Stomach (tissue), 9 donors: ENCODE data around the gene KAT2A. TPM values are rescaled to one million over a fixed set of nuclear protein-coding genes. Genes with fewer than 3 reads are reported as not detected.

Source experiments
- DNase-seq, 2 donors: peaks; one replicate each; pipeline versions ENCODE4 v3.0.0 to v3.0.0-alpha.2; 2013 to 2019
- H3K27ac ChIP-seq, 5 donors: fragments of 200-600 bp in 4 of 5; sonication (generic) in 4 of 5; one replicate each; pipeline ENCODE4 v1.5.1; 2013 to 2019; ENCODE audit warnings: mild to moderate bottlenecking in 1 of 5, moderate library complexity in 1 of 5
- H3K27me3 ChIP-seq, 3 donors: fragments of 200-600 bp; sonication (generic); one replicate each; pipeline ENCODE4 v1.5.1; 2017 to 2019; ENCODE audit warnings: mixed run types in 1 of 3
- H3K36me3 ChIP-seq, 4 donors: fragments of 200-600 bp; sonication (generic); 1 replicate in 3 of 4; 2 replicates in 1 of 4; pipeline ENCODE4 v1.5.1; 2016 to 2019
- H3K4me1 ChIP-seq, 4 donors: fragments of 200-600 bp; sonication (generic); one replicate each; pipeline ENCODE4 v1.5.1; 2016 to 2019
- H3K4me3 ChIP-seq, 4 donors: fragments of 200-600 bp; sonication (generic) in 3 of 4; one replicate each; pipeline ENCODE4 v1.5.1; 2016 to 2019; ENCODE audit warnings: mild to moderate bottlenecking in 1 of 4
- H3K9me3 ChIP-seq, 4 donors: fragments of 200-600 bp; sonication (generic); one replicate each; pipeline ENCODE4 v1.5.1; 2016 to 2019
- CTCF ChIP-seq, 7 experiments: fragments of 450-650 bp in 4 of 7; fragments of 200-600 bp in 3 of 7; sonication (generic) in 3 of 7; IDR thresholded peaks; one replicate each; pipeline ENCODE4 v1.5.1; 2016 to 2019; ENCODE audit warnings: antibody characterized with exemption in 7 of 7, control low read depth in 2 of 7, mild to moderate bottlenecking in 1 of 7
- EP300 ChIP-seq: sonication (generic); formaldehyde crosslinking; IDR thresholded peaks from one replicate; pipeline ENCODE4 v1.6.1; 2017; ENCODE audit warnings: antibody characterized with exemption
- POLR2A ChIP-seq, 4 donors: fragments of 450-650 bp; IDR thresholded peaks; one replicate each; pipeline ENCODE4 v1.6.1; 2016; ENCODE audit warnings: antibody characterized with exemption in 4 of 4, control low read depth in 2 of 4, mild to moderate bottlenecking in 1 of 4, moderate library complexity in 1 of 4
- POLR2AphosphoS5 ChIP-seq, 3 donors: sonication (generic); formaldehyde crosslinking; IDR thresholded peaks; one replicate each; pipeline ENCODE4 v1.6.1; 2016; ENCODE audit warnings: antibody characterized with exemption in 3 of 3
- WGBS, 5 donors: extraction: QIAGEN DNeasy Blood & Tissue Kit in 3 of 5; methylation state at CpG; one replicate each; pipeline versions ENCODE4 v1.1.5 to v1.1.7; 2013 to 2018; 5-methylcytosine and 5-hydroxymethylcytosine counted together
- intact Hi-C: fragments of 100-400 bp; cut with DNase I; formaldehyde crosslinking; loops from one replicate; pipeline ENCODE4 v1.15.1; 2023; ENCODE audit warnings: low total_unique reads
- polyA plus RNA-seq, 3 donors: library from polyadenylated mRNA; stranded (reverse); fragments of 200-250 nt; gene quantifications; one replicate each; pipeline ENCODE4 v1.2.3, GENCODE V29; 2013
- total RNA-seq, 5 donors: library from RNA; depleted of rRNA; stranded (reverse); fragments of >200 nt; gene quantifications; one replicate each; pipeline versions ENCODE4 v1.1.0 to v1.2.3, GENCODE V29; 2014 to 2016
- donor health status: healthy with polysubstance abuse.
- donor health status: Bipolar disorder and iron deficiency.
- donor health status: healthy.

Gene KAT2A
- total and polyA plus RNA-seq, 8 donors: 10.1 to 114 (median 57.3) TPM

- H3K4me1 ChIP-seq: peaks cover under 1 to 5% (median 4%) of the 10 kb centered on the region in 4 donors
- no peak overlapping the region for H3K27ac ChIP-seq
- TF ChIP-seq EP300 (no peak), CTCF (IDR thresholded peaks at IDR 0.05) (no peak), POLR2AphosphoS5 (IDR thresholded peaks at IDR 0.05) (no peak), POLR2A (IDR thresholded peaks at IDR 0.05) (no peak)
- H3K36me3 ChIP-seq: no peaks in the 10 kb centered on the region
- no peak overlapping the region for H3K4me3 ChIP-seq
- no peak for DNase-seq
- WGBS, 5 donors: 86 to 96% (median 91%) methylated on average over 7 of the region's 7 CpGs
- no peaks in the 10 kb centered on the region for H3K9me3 ChIP-seq
- intact Hi-C loops: no loop called here
- no peaks in the 10 kb centered on the region for H3K27me3 ChIP-seq
These were observed 39.4 kb upstream of the KAT2A start for GRCh38 chr17:42160531-42160910.

- intact Hi-C loops: no loop called here
- no peak for DNase-seq
- H3K27ac ChIP-seq: no peak overlapping the region
- peaks cover 4 to 8% (median 7%) of the 10 kb centered on the region in 4 donors for H3K4me1 ChIP-seq
- no peak for TF ChIP-seq EP300
- no peak for TF ChIP-seq CTCF (IDR thresholded peaks at IDR 0.05)
- no peak for TF ChIP-seq POLR2AphosphoS5 (IDR thresholded peaks at IDR 0.05)
- no peak for TF ChIP-seq POLR2A (IDR thresholded peaks at IDR 0.05)
- no peak overlapping the region for H3K4me3 ChIP-seq
- WGBS, 5 donors: 72 to 80% (median 75%) methylated on average over 13 to 14 of the region's 14 CpGs
- H3K36me3 ChIP-seq: no peaks in the 10 kb centered on the region
- no peaks in the 10 kb centered on the region for H3K27me3 ChIP-seq
- H3K9me3 ChIP-seq: no peaks in the 10 kb centered on the region
These were observed 38.8 kb upstream of the KAT2A start for GRCh38 chr17:42159796-42160530.

- peak overlapping the region; percentile 95 to 99 (median 98) for H3K4me3 ChIP-seq
- no peaks in the 10 kb centered on the region for H3K27me3 ChIP-seq
- peak overlapping the region in 4 of 5 donors; percentile 67 to 94 (median 86) for H3K27ac ChIP-seq
- no peaks in the 10 kb centered on the region for H3K9me3 ChIP-seq
- DNase-seq: no peak
- WGBS, 5 donors: 38 to 48% (median 45%) methylated on average over 17 of the region's 17 CpGs
- peaks cover 2 to 19% (median 13%) of the 10 kb centered on the region in 4 donors for H3K36me3 ChIP-seq
- H3K4me1 ChIP-seq: peaks cover 28 to 46% (median 40%) of the 10 kb centered on the region in 4 donors
- TF ChIP-seq CTCF (IDR thresholded peaks at IDR 0.05): no peak
- intact Hi-C loops: no loop called here
These were observed 34.5 kb upstream of the KAT2A start for GRCh38 chr17:42155614-42156045.

- DNase-seq: peak in 1 of 2 donors; percentile 28
- H3K4me3 ChIP-seq: peak overlapping the region; percentile 95 to 99 (median 98)
- H3K27ac ChIP-seq: peak overlapping the region; percentile 75 to 94 (median 87)
- H3K36me3 ChIP-seq: peaks cover 3 to 32% (median 22%) of the 10 kb centered on the region in 4 donors
- TF ChIP-seq EP300 (no peak), POLR2AphosphoS5 (IDR thresholded peaks at IDR 0.05) (no peak), CTCF (IDR thresholded peaks at IDR 0.05) (no peak), POLR2A (IDR thresholded peaks at IDR 0.05) (no peak)
- H3K4me1 ChIP-seq: peaks cover 28 to 60% (median 50%) of the 10 kb centered on the region in 4 donors
- H3K27me3 ChIP-seq: no peaks in the 10 kb centered on the region
- WGBS, 5 donors: 3 to 5% (median 4%) methylated on average over 15 of the region's 15 CpGs
- intact Hi-C loops: no loop called here
- no peaks in the 10 kb centered on the region for H3K9me3 ChIP-seq
These were observed 33.0 kb upstream of the KAT2A start for GRCh38 chr17:42153919-42154742.
